ENCODE results near the gene GBP2. TPM values are rescaled to one million over a fixed set of nuclear protein-coding genes. Genes with fewer than 3 reads are reported as not detected.
"Not testable (repeated sequence)": the region's sequence is repeated elsewhere in the genome, so short reads cannot be mapped to it uniquely, and the experiment has no call there.

GBP2 gene
- total and polyA plus RNA-seq, 2 of the 4 experiments (the other 2 are of a cell fraction) = 8.2 to 17.7 TPM

GRCh38 chr1:89080068-89080467 lies 45.8 kb downstream of the GBP2 start:
- H3K4me2 ChIP-seq (ENCODE audit: low read depth, low read length); H3K79me1 ChIP-seq (ENCODE audit: low read depth in 1 of 2, low read length in 2 of 2); H3K9me3 ChIP-seq (ENCODE audit: control insufficient read depth, insufficient read depth, low read length); H2AK5ac ChIP-seq (ENCODE audit: low read depth, low read length); H3K4ac ChIP-seq (ENCODE audit: low read depth, low read length); H4K20me1 ChIP-seq (ENCODE audit: insufficient read depth, low read length); CTCF ChIA-PET; DNase-seq; H3K27me3 ChIP-seq (ENCODE audit: control insufficient read depth, insufficient read depth, low read length); H2BK5ac ChIP-seq (ENCODE audit: low read depth, low read length, poor library complexity, severe bottlenecking); H3K23ac ChIP-seq (ENCODE audit: low read depth, low read length); H3K14ac ChIP-seq (replicated peaks; ENCODE audit: low read depth, low read length); in situ Hi-C loops (cut with MboI; ENCODE audit: low sequenced_read_pairs); H3K4me1 ChIP-seq (ENCODE audit: control insufficient read depth, insufficient read depth, low read length); intact Hi-C loops (cut with micrococcal nuclease); H3K27ac ChIP-seq (ENCODE audit: insufficient read depth, low read length); H3K4me3 ChIP-seq (ENCODE audit: insufficient read depth, low read depth, low read length); H4K8ac ChIP-seq (ENCODE audit: low read depth in 2 of 2, low read length in 2 of 2); ATAC-seq (ENCODE audit: low read depth); POLR2A ChIA-PET (ENCODE audit: unreplicated experiment); H3K36me3 ChIP-seq (ENCODE audit: control insufficient read depth, insufficient read depth, low read length); H3K9me1 ChIP-seq (ENCODE audit: insufficient read depth, low read length); H3K18ac ChIP-seq (ENCODE audit: low read depth, low read length); H4K91ac ChIP-seq (ENCODE audit: insufficient read depth, low read depth, low read length); BruUV-seq (replicated peaks); H2AK9ac ChIP-seq (replicated peaks; ENCODE audit: low read depth, low read length, poor library complexity); dilution Hi-C loops (cut with HindIII; ENCODE audit: low sequenced_read_pairs, unreplicated experiment); H2AFZ ChIP-seq (replicated peaks; ENCODE audit: low read length, poor library complexity); H4K5ac ChIP-seq (ENCODE audit: low read depth, low read length); H2BK15ac ChIP-seq (ENCODE audit: low read depth, low read length); H3K56ac ChIP-seq (ENCODE audit: extremely low read depth, insufficient read depth, low read length); H2BK120ac ChIP-seq (ENCODE audit: low read depth, low read length); H3K9ac ChIP-seq (ENCODE audit: low read depth, low read length); H2BK20ac ChIP-seq (ENCODE audit: low read depth, low read length): not testable (repeated sequence)
- 89% methylated on average over 5 of the region's 7 CpGs; no CpG with 5 or more reads in 1 of the 2 experiments for WGBS, 2 experiments (ENCODE audit: extremely low coverage in 2 of 2, insufficient read length in 1 of 2)

- dilution Hi-C loops (cut with HindIII; ENCODE audit: low sequenced_read_pairs, unreplicated experiment); ATAC-seq (ENCODE audit: low read depth); intact Hi-C loops (cut with micrococcal nuclease); H2BK20ac ChIP-seq (ENCODE audit: low read depth, low read length); CTCF ChIA-PET; H3K18ac ChIP-seq (ENCODE audit: low read depth, low read length); H3K4ac ChIP-seq (ENCODE audit: low read depth, low read length); in situ Hi-C loops (cut with MboI; ENCODE audit: low sequenced_read_pairs); H3K23ac ChIP-seq (ENCODE audit: low read depth, low read length); BruUV-seq (replicated peaks); H2BK120ac ChIP-seq (ENCODE audit: low read depth, low read length); H3K14ac ChIP-seq (replicated peaks; ENCODE audit: low read depth, low read length); H4K20me1 ChIP-seq (ENCODE audit: insufficient read depth, low read length); H2BK5ac ChIP-seq (ENCODE audit: low read depth, low read length, poor library complexity, severe bottlenecking); H3K9me3 ChIP-seq (ENCODE audit: control insufficient read depth, insufficient read depth, low read length); H3K27me3 ChIP-seq (ENCODE audit: control insufficient read depth, insufficient read depth, low read length); H4K8ac ChIP-seq (ENCODE audit: low read depth in 2 of 2, low read length in 2 of 2); H4K91ac ChIP-seq (ENCODE audit: insufficient read depth, low read depth, low read length); H3K4me3 ChIP-seq (ENCODE audit: insufficient read depth, low read depth, low read length); H3K9me1 ChIP-seq (ENCODE audit: insufficient read depth, low read length); H3K56ac ChIP-seq (ENCODE audit: extremely low read depth, insufficient read depth, low read length); H2AK5ac ChIP-seq (ENCODE audit: low read depth, low read length); H3K4me2 ChIP-seq (ENCODE audit: low read depth, low read length); H3K4me1 ChIP-seq (ENCODE audit: control insufficient read depth, insufficient read depth, low read length); H2BK15ac ChIP-seq (ENCODE audit: low read depth, low read length); POLR2A ChIA-PET (ENCODE audit: unreplicated experiment); H2AK9ac ChIP-seq (replicated peaks; ENCODE audit: low read depth, low read length, poor library complexity); H3K36me3 ChIP-seq (ENCODE audit: control insufficient read depth, insufficient read depth, low read length); H4K5ac ChIP-seq (ENCODE audit: low read depth, low read length); H3K79me1 ChIP-seq (ENCODE audit: low read depth in 1 of 2, low read length in 2 of 2); DNase-seq; H3K9ac ChIP-seq (ENCODE audit: low read depth, low read length); H2AFZ ChIP-seq (replicated peaks; ENCODE audit: low read length, poor library complexity); H3K27ac ChIP-seq (ENCODE audit: insufficient read depth, low read length): not testable (repeated sequence)
- 52% methylated on average over 2 of the region's 8 CpGs; no CpG with 5 or more reads in 1 of the 2 experiments for WGBS, 2 experiments (ENCODE audit: extremely low coverage in 2 of 2, insufficient read length in 1 of 2)
Measured at GRCh38 chr1:89072466-89073065, 53.3 kb downstream of the GBP2 start.

All from IMR-90 (cell line).